K562 (cell line): ENCODE measurements around the gene ZNF831.

Source experiments
- POLR2A ChIP-seq: fragments of 450-650 bp; conservative IDR thresholded peaks from 2 replicates; pipeline ENCODE4 v1.6.1; 2016
- RFX5 ChIP-seq: IDR thresholded peaks from 2 replicates; pipeline ENCODE4 v1.6.1; 2011; ENCODE audit warnings: low read depth, mild to moderate bottlenecking, improper control_type of control experiment, low read length
- THRA ChIP-seq: fragments of 450-650 bp; IDR thresholded peaks from 2 replicates; pipeline ENCODE4 v1.6.1; 2017; ENCODE audit warnings: mild to moderate bottlenecking, moderate library complexity
- U2AF1 ChIP-seq: fragments of 200-400 bp; formaldehyde crosslinking; optimal IDR thresholded peaks from 2 replicates; pipeline ENCODE3; 2017; ENCODE audit warnings: mild to moderate bottlenecking, low read depth, low read length, moderate library complexity
- ZNF407 ChIP-seq: fragments of 450-650 bp; IDR thresholded peaks from 2 replicates; pipeline ENCODE4 v1.6.1; 2016; ENCODE audit warnings: low read depth
- TF ChIP-seq, protein P1 (sequence below), 3 experiments: IDR thresholded peaks in 2 of 3; conservative IDR thresholded peaks in 1 of 3; 2 replicates each; pipeline ENCODE4 v1.5.1; 2011 to 2012; ENCODE audit warnings: low read length in 3 of 3, mild to moderate bottlenecking in 3 of 3, control low read depth in 2 of 3, improper control_type of control experiment in 1 of 3, inconsistent platforms in 1 of 3, low read depth in 1 of 3, mixed read lengths in 1 of 3, moderate library complexity in 1 of 3; ENCODE audit not compliant: insufficient read depth in 2 of 3

DNA sequence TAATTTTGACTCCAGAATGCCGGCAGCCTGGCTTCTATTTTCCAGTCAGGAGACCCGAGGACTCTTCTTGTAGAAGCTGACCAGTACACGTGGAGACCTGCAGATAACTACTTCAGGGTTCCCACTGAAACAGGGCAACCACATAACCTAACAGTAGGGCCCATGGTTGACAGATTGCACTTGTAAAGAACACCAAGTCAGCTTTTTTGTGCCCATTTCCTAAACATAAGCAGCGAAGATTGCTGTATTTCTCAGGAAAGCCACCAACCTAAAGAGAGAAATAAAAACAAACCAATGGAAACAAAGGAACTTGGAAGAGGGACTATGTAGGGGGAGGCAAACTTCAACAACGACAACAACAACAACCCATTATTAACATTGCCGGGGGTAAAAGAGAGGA is 86.7 kb downstream of the ZNF831 start:
- TF ChIP-seq ZNF407 (no peak), U2AF1 (no peak), THRA (no peak), POLR2A (no peak), RFX5 (no peak)
- TF ChIP-seq, protein P1, sequence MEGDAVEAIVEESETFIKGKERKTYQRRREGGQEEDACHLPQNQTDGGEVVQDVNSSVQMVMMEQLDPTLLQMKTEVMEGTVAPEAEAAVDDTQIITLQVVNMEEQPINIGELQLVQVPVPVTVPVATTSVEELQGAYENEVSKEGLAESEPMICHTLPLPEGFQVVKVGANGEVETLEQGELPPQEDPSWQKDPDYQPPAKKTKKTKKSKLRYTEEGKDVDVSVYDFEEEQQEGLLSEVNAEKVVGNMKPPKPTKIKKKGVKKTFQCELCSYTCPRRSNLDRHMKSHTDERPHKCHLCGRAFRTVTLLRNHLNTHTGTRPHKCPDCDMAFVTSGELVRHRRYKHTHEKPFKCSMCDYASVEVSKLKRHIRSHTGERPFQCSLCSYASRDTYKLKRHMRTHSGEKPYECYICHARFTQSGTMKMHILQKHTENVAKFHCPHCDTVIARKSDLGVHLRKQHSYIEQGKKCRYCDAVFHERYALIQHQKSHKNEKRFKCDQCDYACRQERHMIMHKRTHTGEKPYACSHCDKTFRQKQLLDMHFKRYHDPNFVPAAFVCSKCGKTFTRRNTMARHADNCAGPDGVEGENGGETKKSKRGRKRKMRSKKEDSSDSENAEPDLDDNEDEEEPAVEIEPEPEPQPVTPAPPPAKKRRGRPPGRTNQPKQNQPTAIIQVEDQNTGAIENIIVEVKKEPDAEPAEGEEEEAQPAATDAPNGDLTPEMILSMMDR (IDR thresholded peaks at IDR 0.05 in 2 of 3, conservative IDR thresholded peaks at IDR 0.05 in 1 of 3; ENCODE audit: insufficient read depth in 2 of 3, low read depth in 1 of 3, low read length in 3 of 3) = no peak
